HG02973 (cell line): ENCODE measurements around the gene SCAF4.
A peak's percentile ranks its signal among the peaks of the same experiment; 100 is the strongest.
"Not testable (repeated sequence)": the region's sequence is repeated elsewhere in the genome, so short reads cannot be mapped to it uniquely, and the experiment has no call there.

ENCODE experiments used
- ATAC-seq: cut with Tn5 transposase; IDR thresholded peaks from one replicate; pipeline ENCODE4 v1.9.1; 2021; ENCODE audit warnings: moderate library complexity; ENCODE audit not compliant: unreplicated experiment

SCAF4 gene

GRCh38 chr21:31673321-31673912 lies 58.5 kb downstream of the SCAF4 start:
- ATAC-seq = no peak

DNA sequence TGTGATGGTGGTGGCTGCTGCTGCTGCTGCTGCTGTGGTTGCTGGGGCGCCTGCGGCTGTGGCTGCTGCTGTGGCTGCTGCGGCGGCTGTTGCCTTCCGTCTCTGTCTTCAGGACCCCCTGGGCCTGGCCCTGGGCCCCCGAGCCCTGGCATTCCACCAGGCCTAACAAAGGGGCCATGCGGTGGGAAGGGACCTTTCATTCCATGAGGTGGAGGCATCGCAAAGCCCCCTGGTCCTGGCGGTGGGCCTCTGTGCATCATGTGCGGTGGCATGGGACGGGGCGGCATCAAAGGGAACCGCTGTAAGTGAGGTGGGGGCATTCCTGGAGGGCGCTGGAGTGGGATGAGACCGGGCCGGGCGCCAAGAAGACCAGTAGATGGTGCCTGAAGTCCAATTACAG lies 60.0 kb downstream of the SCAF4 start:
- ATAC-seq = no peak

GRCh38 chr21:31671146-31671716 lies 60.7 kb downstream of the SCAF4 start:
- no peak for ATAC-seq

- ATAC-seq = no peak
Measured at GRCh38 chr21:31670070-31670469, 61.8 kb downstream of the SCAF4 start.

- no peak for ATAC-seq
Measured at GRCh38 chr21:31668651-31669491, 63.0 kb downstream of the SCAF4 start.

DNA sequence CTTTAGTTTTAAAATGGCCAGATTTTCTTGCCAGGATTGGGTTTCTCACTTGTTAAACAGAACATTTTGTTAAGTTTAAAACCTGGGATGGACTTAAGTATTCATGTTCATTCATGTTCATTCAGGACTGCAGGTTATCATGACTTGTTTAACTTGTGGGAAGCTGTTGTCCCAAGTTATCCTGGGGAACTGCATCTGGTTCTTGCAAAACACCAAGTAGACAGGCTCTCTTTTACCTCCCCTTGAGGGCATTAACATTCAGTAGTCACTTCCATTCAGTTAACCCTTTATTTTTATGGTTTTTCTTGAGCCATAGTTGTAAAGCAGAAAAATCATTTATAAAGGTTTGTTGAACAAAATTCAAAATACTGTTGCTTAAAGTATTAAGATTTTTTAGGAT lies 64.3 kb downstream of the SCAF4 start:
- no peak for ATAC-seq

- ATAC-seq = no peak
Measured at GRCh38 chr21:31667132-31667531, 64.8 kb downstream of the SCAF4 start.

DNA sequence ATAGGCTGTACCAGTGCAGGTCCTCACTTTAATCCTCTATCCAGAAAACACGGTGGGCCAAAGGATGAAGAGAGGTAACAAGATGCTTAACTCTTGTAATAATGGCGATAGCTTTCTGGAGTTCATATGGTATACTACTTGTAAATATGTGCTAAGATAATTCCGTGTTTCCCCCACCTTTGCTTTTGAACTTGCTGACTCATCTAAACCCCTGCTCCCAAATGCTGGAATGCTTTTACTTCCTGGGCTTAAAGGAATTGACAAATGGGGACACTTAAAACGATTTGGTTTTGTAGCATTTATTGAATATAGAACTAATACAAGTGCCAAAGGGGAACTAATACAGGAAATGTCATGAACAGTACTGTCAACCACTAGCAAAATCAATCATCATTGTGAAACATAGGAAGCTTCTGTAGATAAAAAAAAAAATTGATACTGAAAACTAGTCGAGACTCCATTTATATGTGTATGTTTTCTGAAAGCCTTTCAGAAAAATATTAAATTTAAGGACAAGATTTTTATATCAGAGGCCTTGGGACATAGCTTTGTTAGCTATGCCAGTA lies 65.4 kb downstream of the SCAF4 start:
- ATAC-seq = no peak

GRCh38 chr21:31665869-31666268 lies 66.0 kb downstream of the SCAF4 start:
- ATAC-seq = not testable (repeated sequence)

DNA sequence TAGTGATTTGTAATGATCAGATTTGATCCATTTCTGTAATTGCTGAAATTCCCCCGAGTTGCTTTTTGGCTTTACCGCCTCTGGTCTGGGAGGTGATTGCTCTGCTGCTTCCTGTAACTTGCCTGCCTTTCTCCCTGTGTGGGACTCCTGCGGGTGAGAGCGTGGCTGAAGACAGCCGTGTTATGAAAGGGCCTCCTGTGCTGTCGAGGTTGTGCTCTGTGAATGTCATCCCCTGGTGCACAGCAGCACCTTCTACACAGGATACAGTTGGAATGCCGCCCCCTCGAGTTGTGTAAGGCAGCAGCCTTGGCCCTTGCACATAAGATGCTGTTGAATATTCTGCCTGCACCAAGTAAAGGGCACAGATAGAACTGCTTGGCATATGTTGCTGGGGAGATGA lies 66.5 kb downstream of the SCAF4 start:
- ATAC-seq = no peak

- ATAC-seq = no peak
Measured at GRCh38 chr21:31663584-31664249, 68.2 kb downstream of the SCAF4 start.

DNA sequence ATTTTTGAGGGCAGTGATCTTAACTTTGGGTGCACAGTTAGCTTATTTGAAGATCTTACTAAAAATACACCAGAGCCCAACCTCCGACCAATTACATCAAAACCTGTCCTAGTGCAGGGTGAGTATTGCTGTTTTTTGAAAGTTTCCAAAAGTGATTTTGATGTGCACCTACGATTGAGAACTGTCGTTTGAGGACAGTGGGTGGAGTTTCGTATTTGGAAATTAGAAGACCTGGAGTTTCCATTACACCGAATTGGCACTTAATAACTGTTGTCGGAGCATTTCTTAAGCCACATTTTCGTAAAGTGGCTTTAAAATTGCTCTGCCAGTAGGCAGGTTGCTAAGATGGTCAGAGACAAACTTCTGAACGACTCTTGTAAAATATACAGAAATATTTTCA lies 71.3 kb downstream of the SCAF4 start:
- no peak for ATAC-seq

- ATAC-seq = peak; percentile 25
Measured at GRCh38 chr21:31660259-31660565, 71.7 kb downstream of the SCAF4 start.

GRCh38 chr21:31659536-31660258 lies 72.2 kb downstream of the SCAF4 start, which contains the start of gene SOD1:
Gene SOD1 (plus strand): TSS chr21:31659693. CDS start chr21:31659770, 77 bp downstream.
- ATAC-seq = peak; percentile 86

GRCh38 chr21:31659286-31659535 lies 72.7 kb downstream of the SCAF4 start:
- peak; percentile 18 for ATAC-seq

- no peak for ATAC-seq
Measured at GRCh38 chr21:31658053-31658452, 73.9 kb downstream of the SCAF4 start.

DNA sequence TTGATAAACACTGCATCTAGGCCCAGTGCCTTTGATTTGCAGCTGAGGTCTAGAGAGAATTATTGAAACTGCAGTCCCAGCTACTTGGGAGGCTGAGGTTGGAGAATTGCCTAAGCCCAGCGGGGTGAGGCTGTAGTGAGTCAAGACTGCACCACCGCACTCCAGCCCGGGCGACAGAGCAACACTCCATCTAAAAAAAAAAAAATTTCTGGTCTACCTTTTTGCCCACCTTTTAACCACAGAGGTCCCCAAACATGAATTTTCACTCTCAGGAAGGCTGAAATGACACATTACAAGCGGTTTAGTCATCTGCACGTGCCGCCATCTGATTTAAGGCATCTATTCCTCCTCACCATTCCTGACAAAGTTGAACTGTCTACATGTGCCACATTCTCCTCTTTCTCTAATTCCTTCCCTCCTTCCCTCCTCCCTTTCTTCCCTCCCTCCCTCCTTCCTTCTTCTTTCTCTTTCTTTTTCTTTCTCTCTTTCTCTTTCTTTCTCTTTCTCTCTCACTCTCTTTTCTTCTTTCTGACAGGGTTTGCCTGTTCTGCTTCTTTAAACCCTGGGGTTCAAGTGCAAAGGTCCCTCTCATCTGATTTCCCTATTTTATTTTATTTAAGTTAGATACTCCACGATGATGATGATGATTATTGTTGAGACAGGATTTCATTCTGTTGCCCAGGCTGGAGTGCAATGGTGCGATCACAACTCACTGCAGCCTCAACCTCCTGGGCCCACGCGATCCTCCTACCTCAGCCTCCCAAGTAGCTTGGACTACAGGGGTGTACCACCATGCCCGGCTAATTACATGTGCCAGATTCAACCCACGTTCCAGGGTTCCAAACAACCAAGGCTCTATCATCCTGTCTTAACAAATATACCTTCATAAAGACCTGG lies 75.5 kb downstream of the SCAF4 start:
- ATAC-seq = no peak

DNA sequence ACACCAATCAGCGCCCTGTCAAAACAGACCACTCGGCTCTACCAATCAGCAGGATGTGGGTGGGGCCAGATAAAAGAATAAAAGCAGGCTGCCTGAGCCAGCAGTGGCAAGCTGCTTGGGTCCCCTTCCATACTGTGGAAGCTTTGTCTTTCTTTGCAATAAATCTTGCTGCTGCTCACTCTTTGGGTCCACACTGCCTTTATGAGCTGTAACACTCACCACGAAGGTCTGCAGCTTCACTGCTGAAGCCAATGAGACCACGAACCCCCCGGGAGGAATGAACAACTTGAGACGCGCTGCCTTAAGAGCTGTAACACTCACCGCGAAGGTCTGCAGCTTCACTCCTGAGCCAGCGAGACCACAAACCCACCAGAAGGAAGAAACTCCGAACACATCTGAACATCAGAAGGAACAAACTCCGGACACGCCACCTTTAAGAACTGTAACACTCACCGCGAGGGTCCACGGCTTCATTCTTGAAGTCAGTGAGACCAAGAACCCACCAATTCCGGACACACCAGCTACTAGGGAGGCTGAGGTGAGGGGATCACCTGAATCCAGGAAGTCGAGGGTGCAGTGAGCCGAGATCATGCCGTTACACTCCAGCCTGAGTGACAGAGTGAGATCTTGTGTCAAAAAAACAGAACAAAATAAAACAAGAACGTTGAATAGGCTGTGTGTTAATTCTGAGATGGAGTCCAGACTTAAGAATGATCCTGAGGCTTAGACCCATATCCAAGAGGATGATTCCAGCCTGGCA lies 76.9 kb downstream of the SCAF4 start:
- not testable (repeated sequence) for ATAC-seq

DNA sequence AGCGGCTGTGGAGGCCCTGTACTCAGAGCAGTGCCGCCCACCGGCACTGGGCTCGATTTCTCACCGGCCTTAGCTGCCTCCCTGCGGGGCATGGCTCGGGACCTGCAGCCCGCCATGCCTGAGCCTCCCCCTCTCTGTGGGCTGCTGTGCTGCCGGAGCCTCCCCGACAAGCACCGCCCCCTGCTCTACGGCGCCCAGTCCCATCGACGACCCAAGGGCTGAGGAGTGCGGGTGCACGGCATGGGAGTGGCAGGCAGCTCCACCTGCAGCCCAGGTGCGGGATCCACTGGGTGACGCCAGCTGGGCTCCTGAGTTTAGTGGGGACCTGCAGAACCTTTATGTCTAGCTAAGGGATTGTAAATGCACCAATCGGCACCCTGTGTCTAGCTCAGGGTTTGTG lies 77.6 kb downstream of the SCAF4 start:
- ATAC-seq = no peak
